K562 (cell line): Measurements from ENCODE around the gene NUP205. TPM values are rescaled to one million over a fixed set of nuclear protein-coding genes. Genes with fewer than 3 reads are reported as not detected.
A peak's percentile ranks its signal among the peaks of the same experiment; 100 is the strongest.

Source experiments
- CHD4 ChIP-seq: fragments of 200-600 bp; sonication (generic); IDR thresholded peaks from 3 replicates; pipeline ENCODE4 v1.6.1; 2012; ENCODE audit warnings: low read depth, mild to moderate bottlenecking, mixed read lengths, low read length, inconsistent platforms; ENCODE audit not compliant: insufficient read depth, insufficient replicate concordance, poor library complexity, severe bottlenecking
- FOXM1 ChIP-seq, 2 experiments: fragments of 450-650 bp in 1 of 2; sonication (generic) in 1 of 2; formaldehyde crosslinking in 1 of 2; IDR thresholded peaks; 2 replicates each; pipeline versions ENCODE4 v1.6.1 to v1.9.0; 2017 to 2022; ENCODE audit warnings: low read depth in 2 of 2, mild to moderate bottlenecking in 2 of 2, missing genetic modification reagents in 1 of 2, moderate library complexity in 1 of 2
- HDAC1 ChIP-seq, 2 experiments: fragments of 450-650 bp; IDR thresholded peaks; 2 replicates each; pipeline ENCODE4 v1.6.1; 2016 to 2017; ENCODE audit warnings: inconsistent platforms in 1 of 2, mild to moderate bottlenecking in 1 of 2, moderate library complexity in 1 of 2
- HIVEP1 ChIP-seq: fragments of 250-450 bp; sonication (Bioruptor Pico); IDR thresholded peaks from 2 replicates; pipeline ENCODE4 v1.4.0; 2020; ENCODE audit warnings: mild to moderate bottlenecking
- KAT8 ChIP-seq: fragments of 450-650 bp; IDR thresholded peaks from 2 replicates; pipeline ENCODE4 v1.6.1; 2016; ENCODE audit warnings: low read depth, mild to moderate bottlenecking
- SOX6 ChIP-seq: fragments of 450-650 bp; IDR thresholded peaks from 2 replicates; pipeline ENCODE4 v1.6.1; 2014; ENCODE audit warnings: mild to moderate bottlenecking
- TAL1 ChIP-seq: fragments of 450-650 bp; IDR thresholded peaks from 2 replicates; pipeline ENCODE4 v1.6.1; 2016; ENCODE audit warnings: mild to moderate bottlenecking
- ZNF589 ChIP-seq: fragments of 200-800 bp; sonication (Bioruptor generic); IDR thresholded peaks from 2 replicates; pipeline ENCODE4 v1.6.1; 2016; ENCODE audit warnings: low read depth, missing genetic modification characterization, missing compliant biosample characterization
- polyA plus RNA-seq, 8 experiments: library from polyadenylated mRNA; depleted of rRNA in 4 of 8; stranded (reverse) in 5 of 8; unstranded in 3 of 8; fragments of >200 nt; fragmentation: Nextera tagmentation in 2 of 8; fragmentation: Illumina TruSeq in 1 of 8; extraction: Ambion mirVana in 2 of 8; extraction: Trizol in 1 of 8; gene quantifications; 2 replicates each; pipeline versions ENCODE4 v1.2.1 to v1.2.3, GENCODE V29; 2011 to 2014; ENCODE audit warnings: inconsistent platforms in 1 of 8, missing spikeins in 1 of 8
- total RNA-seq, 7 experiments: library from RNA; depleted of rRNA in 6 of 7; stranded (reverse); fragments of >200 nt in 6 of 7; fragmentation: Illumina TruSeq in 2 of 7; extraction: Trizol in 2 of 7; gene quantifications; 2 replicates each; pipeline versions ENCODE4 v1.2.1 to v1.2.3, GENCODE V29; 2011 to 2021; ENCODE audit warnings: low replicate concordance in 1 of 7
- TF ChIP-seq, protein P1 (sequence below), 2 experiments: fragments of 450-650 bp in 1 of 2; IDR thresholded peaks; 2 replicates each; pipeline ENCODE4 v1.6.1; 2011 to 2017; ENCODE audit warnings: low read depth in 2 of 2, antibody characterized with exemption in 1 of 2, borderline replicate concordance in 1 of 2, low read length in 1 of 2, mild to moderate bottlenecking in 1 of 2, mixed read lengths in 1 of 2; ENCODE audit not compliant: control insufficient read depth in 1 of 2
- TF ChIP-seq, protein P2 (sequence below): fragments of 450-650 bp; IDR thresholded peaks from 2 replicates; pipeline ENCODE4 v1.6.1; 2017; ENCODE audit warnings: antibody characterized with exemption, mild to moderate bottlenecking
- TF ChIP-seq, protein P3 (sequence below): fragments of 150-350 bp; IDR thresholded peaks from 2 replicates; pipeline ENCODE4 v1.6.1; 2014; ENCODE audit warnings: low read depth, mild to moderate bottlenecking, low read length, borderline replicate concordance
- TF ChIP-seq, protein P4 (sequence below): fragments of 450-650 bp; formaldehyde crosslinking; IDR thresholded peaks from 2 replicates; pipeline ENCODE4 v1.4.0; 2022; ENCODE audit warnings: missing genetic modification characterization

The NUP205 gene
- total and polyA plus RNA-seq, 9 of the 15 experiments (the other 6 are each of a cell fraction or from before 2014, with no cell fraction given), result 101 to 282 (median 193) TPM

DNA sequence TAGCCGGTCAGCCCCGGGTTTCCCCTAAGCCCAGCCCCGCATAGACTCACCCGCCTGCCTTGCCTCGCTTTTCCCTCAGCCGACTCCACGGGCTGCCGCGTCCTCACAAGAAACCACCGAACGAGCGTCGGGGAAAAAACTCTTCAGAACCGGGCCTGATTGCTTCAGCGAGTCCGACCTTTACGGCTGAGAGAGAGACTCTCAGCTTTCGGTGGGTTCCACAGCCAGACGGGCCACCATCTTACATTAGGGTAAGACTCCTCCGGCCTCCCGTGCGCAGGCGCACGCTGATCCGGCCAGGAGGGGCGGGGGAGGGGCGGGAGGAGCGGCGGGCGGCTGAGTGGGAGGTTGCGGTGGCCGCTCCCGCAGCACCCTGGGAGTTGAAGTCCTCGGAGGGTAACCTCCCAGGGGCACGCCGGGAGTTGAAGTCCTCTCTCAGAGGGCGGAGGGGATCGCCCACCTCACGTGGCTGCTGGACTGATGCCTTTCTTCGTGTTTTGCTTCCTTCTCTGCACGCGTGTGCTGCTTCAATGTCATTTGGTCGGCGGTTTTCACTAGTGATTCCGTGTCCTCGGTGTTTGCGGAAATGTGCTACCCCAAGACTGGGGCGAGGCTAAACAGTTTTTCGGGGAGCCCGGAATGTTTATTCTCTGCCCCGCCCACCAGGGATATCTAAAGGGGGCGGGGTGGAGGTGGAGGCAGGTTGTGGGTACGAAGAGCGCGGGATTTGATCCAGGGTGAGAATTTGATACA is 47.7 kb upstream of the NUP205 start, which contains the start of gene CNOT4 (continued):
- TF ChIP-seq, protein P1, sequence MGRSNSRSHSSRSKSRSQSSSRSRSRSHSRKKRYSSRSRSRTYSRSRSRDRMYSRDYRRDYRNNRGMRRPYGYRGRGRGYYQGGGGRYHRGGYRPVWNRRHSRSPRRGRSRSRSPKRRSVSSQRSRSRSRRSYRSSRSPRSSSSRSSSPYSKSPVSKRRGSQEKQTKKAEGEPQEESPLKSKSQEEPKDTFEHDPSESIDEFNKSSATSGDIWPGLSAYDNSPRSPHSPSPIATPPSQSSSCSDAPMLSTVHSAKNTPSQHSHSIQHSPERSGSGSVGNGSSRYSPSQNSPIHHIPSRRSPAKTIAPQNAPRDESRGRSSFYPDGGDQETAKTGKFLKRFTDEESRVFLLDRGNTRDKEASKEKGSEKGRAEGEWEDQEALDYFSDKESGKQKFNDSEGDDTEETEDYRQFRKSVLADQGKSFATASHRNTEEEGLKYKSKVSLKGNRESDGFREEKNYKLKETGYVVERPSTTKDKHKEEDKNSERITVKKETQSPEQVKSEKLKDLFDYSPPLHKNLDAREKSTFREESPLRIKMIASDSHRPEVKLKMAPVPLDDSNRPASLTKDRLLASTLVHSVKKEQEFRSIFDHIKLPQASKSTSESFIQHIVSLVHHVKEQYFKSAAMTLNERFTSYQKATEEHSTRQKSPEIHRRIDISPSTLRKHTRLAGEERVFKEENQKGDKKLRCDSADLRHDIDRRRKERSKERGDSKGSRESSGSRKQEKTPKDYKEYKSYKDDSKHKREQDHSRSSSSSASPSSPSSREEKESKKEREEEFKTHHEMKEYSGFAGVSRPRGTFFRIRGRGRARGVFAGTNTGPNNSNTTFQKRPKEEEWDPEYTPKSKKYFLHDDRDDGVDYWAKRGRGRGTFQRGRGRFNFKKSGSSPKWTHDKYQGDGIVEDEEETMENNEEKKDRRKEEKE (IDR thresholded peaks at IDR 0.05; ENCODE audit: borderline replicate concordance in 1 of 2, control insufficient read depth in 1 of 2, low read depth in 2 of 2, low read length in 1 of 2), result 0 out of 4 replicates have a peak, but pooled peaks of 1 of the 2 experiments have one; percentile 22
- TF ChIP-seq, protein P2, sequence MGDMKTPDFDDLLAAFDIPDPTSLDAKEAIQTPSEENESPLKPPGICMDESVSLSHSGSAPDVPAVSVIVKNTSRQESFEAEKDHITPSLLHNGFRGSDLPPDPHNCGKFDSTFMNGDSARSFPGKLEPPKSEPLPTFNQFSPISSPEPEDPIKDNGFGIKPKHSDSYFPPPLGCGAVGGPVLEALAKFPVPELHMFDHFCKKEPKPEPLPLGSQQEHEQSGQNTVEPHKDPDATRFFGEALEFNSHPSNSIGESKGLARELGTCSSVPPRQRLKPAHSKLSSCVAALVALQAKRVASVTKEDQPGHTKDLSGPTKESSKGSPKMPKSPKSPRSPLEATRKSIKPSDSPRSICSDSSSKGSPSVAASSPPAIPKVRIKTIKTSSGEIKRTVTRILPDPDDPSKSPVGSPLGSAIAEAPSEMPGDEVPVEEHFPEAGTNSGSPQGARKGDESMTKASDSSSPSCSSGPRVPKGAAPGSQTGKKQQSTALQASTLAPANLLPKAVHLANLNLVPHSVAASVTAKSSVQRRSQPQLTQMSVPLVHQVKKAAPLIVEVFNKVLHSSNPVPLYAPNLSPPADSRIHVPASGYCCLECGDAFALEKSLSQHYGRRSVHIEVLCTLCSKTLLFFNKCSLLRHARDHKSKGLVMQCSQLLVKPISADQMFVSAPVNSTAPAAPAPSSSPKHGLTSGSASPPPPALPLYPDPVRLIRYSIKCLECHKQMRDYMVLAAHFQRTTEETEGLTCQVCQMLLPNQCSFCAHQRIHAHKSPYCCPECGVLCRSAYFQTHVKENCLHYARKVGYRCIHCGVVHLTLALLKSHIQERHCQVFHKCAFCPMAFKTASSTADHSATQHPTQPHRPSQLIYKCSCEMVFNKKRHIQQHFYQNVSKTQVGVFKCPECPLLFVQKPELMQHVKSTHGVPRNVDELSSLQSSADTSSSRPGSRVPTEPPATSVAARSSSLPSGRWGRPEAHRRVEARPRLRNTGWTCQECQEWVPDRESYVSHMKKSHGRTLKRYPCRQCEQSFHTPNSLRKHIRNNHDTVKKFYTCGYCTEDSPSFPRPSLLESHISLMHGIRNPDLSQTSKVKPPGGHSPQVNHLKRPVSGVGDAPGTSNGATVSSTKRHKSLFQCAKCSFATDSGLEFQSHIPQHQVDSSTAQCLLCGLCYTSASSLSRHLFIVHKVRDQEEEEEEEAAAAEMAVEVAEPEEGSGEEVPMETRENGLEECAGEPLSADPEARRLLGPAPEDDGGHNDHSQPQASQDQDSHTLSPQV, result peak; percentile 75; the same call in 1 of the 2 replicates
- TF ChIP-seq CHD4 (peak; percentile 36), ZNF589 (peak; percentile 89; the same call in 1 of the 2 replicates), KAT8 (peak; percentile 73; the same call in 1 of the 2 replicates), HIVEP1 (CRISPR knock-in tag) (peak; percentile 81; the same call in 1 of the 2 replicates), TAL1 (0 out of 2 replicates have a peak, but pooled peaks have one; percentile 3), SOX6 (peak; percentile 53; the same call in 1 of the 2 replicates), HDAC1 (IDR thresholded peaks at IDR 0.05) (peak; percentile 96 to 100), FOXM1 (IDR thresholded peaks at IDR 0.05; ENCODE audit: low read depth) (peak; percentile 24; the same call in 1 of the 2 replicates), FOXM1 (CRISPR knock-in tag; IDR thresholded peaks at IDR 0.05; ENCODE audit: low read depth) (peak; percentile 88)
- TF ChIP-seq, protein P3, sequence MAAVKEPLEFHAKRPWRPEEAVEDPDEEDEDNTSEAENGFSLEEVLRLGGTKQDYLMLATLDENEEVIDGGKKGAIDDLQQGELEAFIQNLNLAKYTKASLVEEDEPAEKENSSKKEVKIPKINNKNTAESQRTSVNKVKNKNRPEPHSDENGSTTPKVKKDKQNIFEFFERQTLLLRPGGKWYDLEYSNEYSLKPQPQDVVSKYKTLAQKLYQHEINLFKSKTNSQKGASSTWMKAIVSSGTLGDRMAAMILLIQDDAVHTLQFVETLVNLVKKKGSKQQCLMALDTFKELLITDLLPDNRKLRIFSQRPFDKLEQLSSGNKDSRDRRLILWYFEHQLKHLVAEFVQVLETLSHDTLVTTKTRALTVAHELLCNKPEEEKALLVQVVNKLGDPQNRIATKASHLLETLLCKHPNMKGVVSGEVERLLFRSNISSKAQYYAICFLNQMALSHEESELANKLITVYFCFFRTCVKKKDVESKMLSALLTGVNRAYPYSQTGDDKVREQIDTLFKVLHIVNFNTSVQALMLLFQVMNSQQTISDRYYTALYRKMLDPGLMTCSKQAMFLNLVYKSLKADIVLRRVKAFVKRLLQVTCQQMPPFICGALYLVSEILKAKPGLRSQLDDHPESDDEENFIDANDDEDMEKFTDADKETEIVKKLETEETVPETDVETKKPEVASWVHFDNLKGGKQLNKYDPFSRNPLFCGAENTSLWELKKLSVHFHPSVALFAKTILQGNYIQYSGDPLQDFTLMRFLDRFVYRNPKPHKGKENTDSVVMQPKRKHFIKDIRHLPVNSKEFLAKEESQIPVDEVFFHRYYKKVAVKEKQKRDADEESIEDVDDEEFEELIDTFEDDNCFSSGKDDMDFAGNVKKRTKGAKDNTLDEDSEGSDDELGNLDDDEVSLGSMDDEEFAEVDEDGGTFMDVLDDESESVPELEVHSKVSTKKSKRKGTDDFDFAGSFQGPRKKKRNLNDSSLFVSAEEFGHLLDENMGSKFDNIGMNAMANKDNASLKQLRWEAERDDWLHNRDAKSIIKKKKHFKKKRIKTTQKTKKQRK, result peak; percentile 44; the same call in 1 of the 2 replicates
- TF ChIP-seq, protein P4, sequence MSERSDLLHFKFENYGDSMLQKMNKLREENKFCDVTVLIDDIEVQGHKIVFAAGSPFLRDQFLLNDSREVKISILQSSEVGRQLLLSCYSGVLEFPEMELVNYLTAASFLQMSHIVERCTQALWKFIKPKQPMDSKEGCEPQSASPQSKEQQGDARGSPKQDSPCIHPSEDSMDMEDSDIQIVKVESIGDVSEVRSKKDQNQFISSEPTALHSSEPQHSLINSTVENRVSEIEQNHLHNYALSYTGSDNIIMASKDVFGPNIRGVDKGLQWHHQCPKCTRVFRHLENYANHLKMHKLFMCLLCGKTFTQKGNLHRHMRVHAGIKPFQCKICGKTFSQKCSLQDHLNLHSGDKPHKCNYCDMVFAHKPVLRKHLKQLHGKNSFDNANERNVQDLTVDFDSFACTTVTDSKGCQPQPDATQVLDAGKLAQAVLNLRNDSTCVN (CRISPR knock-in tag), result 0 out of 2 replicates have a peak, but pooled peaks have one; percentile 34
